ENCODE data around the gene RSL24D1.

The RSL24D1 gene

GRCh38 chr15:55196458-55197361 is at the start of gene RSL24D1:
TSS of gene RSL24D1 (minus strand) at chr15:55196941. CDS start at chr15:55196890, 51 bp downstream.
- in situ Hi-C loops (cut with HindIII; ENCODE audit: low sequenced_read_pairs): no loop called here

DNA sequence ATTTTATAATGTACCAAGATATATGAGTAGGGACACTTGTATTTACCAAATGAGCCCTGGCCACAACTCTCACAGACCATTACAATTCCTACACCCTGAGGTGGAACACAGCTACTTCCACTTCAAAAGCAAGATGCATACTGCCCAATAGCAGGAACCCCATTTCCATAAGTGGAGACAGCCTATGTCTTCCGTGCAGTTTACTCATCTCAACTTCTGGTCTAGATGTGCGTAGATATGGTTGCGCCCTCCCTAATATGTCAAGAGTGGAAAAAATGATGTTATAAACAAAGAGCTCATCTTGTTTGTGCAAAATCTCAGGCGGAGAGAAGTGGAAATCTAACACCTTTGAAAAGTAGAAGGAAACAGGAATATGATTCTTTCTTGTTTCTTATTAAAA is 48.3 kb upstream of the RSL24D1 start:
- in situ Hi-C loops (cut with HindIII; ENCODE audit: low sequenced_read_pairs): no loop called here

DNA sequence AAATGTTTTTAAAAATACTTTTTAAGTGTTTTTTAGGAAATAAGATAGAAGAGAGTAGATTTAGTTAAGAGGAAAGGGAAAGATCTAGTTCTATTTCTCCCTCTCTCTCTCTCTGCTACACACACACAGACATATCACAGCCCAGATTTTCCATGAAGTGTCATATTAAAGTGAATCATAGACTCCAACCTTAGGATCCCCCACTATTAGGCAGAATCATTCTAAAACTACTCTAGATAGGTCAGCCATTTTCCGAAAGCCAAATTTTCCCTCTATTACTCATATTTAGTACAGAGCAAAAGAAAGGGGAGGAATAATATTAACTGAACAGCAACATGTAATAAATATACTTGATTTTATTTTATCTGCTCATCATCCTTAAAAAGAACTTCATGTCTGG is 45.1 kb upstream of the RSL24D1 start:
- in situ Hi-C loops (cut with HindIII; ENCODE audit: low sequenced_read_pairs): no loop called here

- in situ Hi-C loops (cut with HindIII; ENCODE audit: low sequenced_read_pairs): no loop called here
Measured at GRCh38 chr15:55241186-55241585, 44.4 kb upstream of the RSL24D1 start.

GRCh38 chr15:55240125-55240760 is 43.5 kb upstream of the RSL24D1 start:
- in situ Hi-C loops (cut with HindIII; ENCODE audit: low sequenced_read_pairs): no loop called here

DNA sequence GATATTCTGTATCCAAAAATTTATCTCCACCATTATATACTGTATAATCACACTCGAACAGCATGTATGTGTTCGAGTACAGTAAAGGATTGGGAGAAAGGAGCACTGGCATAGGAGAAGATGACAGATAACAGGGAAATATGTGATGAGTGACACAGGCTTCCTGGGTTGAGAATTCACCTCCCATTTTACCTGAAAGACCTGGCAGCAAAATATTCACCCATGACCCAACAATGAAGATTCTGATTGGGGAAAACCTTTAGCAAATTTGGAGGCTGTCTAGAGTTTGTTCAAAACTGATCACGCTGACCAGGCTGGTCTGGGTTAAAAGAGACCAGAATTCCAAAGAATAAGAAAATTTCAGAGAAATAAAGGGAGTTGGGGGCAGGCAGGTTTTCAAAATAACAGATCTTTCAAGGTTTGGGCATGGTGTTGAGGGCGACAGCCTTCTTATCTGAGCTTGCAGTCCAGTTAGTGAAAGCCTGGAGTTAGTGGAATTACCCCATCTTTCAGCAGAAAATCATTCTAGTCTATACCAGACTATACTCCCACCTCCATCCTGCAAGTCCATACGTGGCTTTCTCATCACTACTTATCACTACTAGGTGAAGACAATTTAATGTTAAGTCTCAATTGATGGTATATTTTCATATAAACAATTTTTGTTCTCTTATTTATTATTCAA is 42.8 kb upstream of the RSL24D1 start:
- in situ Hi-C loops (cut with HindIII; ENCODE audit: low sequenced_read_pairs): no loop called here

DNA sequence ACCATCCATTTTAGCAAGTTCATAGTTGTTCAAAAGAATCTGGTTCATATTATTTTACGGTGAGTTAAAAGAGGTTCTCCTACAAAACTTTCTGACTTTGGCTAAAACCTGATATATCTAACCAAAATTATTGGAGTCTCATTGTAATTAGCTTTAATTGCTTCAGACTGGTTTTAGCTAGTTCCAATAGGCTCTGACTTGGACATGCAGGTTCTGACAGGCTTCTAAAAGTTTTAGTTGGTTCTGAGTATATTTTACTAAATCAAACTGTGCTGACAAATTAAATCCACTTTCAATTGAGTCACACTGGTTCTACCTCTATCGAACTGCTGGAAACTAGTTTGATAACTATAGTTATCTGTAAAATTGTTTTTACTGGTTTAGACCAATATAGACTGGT is 42.1 kb upstream of the RSL24D1 start:
- in situ Hi-C loops (cut with HindIII; ENCODE audit: low sequenced_read_pairs): no loop called here

GRCh38 chr15:55237219-55238130 is 40.7 kb upstream of the RSL24D1 start:
- in situ Hi-C loops (cut with HindIII; ENCODE audit: low sequenced_read_pairs): no loop called here

GRCh38 chr15:55235546-55236036 is 38.9 kb upstream of the RSL24D1 start:
- in situ Hi-C loops (cut with HindIII; ENCODE audit: low sequenced_read_pairs): no loop called here

DNA sequence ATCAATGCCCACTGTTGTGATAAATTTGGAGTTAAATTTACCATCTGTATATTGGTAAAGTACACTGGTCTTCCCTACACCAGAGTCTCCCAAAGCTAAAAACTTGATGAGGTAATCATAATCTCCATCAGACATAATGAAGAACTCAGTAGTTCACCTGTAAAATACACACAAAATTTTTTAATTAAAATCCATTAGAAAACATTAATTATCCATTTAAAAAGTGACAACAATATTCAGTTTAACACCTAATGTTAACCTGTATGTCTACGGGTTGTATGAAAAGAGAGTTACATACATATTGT is 38.0 kb upstream of the RSL24D1 start:
- in situ Hi-C loops (cut with HindIII; ENCODE audit: low sequenced_read_pairs): no loop called here

- in situ Hi-C loops (cut with HindIII; ENCODE audit: low sequenced_read_pairs): no loop called here
Measured at GRCh38 chr15:55234104-55234799, 37.5 kb upstream of the RSL24D1 start.

DNA sequence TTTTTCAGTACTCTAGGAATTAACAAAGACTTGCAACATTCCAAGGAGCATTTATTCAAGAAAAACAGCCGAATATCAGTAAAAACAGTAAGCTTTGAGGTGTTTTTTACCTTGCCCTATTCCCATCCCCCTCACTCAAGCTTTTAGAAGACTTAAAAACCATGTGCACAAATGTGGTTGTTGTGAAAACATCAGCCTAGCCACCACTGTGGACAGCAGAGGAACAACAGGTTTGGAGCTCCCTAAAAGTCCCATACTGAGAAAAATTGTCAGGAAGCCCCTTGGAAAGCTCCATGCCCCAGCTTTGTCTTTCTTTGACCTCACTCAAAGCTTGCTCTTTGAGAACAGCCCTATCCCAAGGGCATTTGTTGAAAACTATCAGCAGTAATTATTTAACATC is 34.7 kb upstream of the RSL24D1 start:
- in situ Hi-C loops (cut with HindIII; ENCODE audit: low sequenced_read_pairs): no loop called here

DNA sequence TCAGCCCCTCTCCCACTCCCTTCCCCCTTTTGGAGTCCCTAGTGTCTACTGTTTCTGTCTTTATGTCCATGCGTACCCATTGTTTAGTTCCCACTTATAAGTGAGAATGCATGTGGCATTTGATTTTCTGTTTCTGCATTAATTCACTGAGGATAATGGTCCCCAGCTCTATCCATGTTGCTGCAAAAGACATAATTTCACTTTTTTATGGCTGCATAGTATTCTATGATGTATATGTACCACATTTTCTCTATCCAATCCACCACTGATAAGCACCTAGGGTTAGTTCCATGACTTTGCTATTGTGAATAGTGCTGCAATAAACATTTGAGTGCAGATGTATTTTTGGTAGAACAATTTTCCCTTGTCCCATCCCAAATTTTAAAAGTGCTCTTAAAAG is 34.2 kb upstream of the RSL24D1 start:
- in situ Hi-C loops (cut with HindIII; ENCODE audit: low sequenced_read_pairs): no loop called here

GRCh38 chr15:55230051-55230670 is 33.4 kb upstream of the RSL24D1 start:
- in situ Hi-C loops (cut with HindIII; ENCODE audit: low sequenced_read_pairs): no loop called here

DNA sequence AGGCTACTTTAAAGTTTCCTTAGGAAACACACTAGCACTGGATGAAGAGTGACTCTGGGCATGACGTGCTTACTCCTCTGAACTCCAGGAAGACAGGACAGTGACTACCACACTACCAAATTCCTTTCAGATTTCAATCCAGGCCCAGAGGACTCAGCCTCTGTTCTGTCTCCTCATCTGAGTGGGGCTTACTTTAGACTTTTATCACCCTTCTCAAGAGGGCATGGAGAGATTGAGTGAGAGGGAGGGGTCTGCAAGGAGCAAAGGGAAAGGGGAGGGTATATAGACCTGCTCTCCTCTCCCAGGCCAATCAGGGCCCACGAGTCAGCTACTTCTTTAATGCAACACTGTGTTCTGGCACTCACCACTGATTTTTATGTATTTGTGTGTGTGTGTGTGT is 29.4 kb upstream of the RSL24D1 start:
- in situ Hi-C loops (cut with HindIII; ENCODE audit: low sequenced_read_pairs): loop anchor here (5.0 kb wide), 1 partner anchor 51 kb away; no protein-coding TSS in a partner anchor

DNA sequence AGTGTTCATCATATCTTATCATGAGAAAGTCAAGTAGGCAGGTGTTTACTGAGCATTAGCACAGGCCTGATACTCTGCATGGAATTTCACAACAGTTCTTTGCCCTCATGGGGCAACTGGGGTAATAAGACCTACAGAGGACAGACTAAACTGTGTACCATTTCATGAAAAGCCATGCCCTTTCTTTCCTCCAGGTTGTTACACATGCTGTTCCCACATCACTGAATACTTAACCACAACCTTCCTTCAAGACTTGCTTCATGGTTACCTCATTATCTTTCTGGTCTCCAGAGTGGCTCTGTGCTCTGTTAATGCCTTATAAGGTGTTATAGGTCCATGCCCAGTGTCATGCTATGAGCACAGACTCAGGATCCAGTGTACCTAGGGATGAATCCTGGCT is 28.2 kb upstream of the RSL24D1 start:
- in situ Hi-C loops (cut with HindIII; ENCODE audit: low sequenced_read_pairs): loop anchor here (5.0 kb wide), 1 partner anchor 52 kb away; no protein-coding TSS in a partner anchor

DNA sequence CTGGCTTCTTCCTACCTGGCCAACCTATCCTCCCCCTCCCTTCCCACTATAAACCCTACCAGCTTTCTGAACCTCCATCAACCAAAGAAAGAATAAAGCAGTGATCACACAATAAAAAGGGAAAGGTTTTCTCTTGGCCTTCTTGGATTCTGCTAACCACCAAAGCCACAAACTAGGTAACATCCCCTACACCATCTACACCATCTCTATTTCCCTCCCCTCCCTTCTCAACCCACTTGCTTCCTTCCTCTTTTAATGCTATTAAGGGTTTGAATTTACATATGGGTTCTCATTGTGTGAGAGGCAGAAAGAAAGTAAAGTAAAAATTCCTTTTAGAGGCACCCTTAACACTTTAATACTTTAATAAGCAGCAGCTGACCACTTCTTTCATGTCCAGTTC is 25.8 kb upstream of the RSL24D1 start:
- in situ Hi-C loops (cut with HindIII; ENCODE audit: low sequenced_read_pairs): no loop called here

- in situ Hi-C loops (cut with HindIII; ENCODE audit: low sequenced_read_pairs): no loop called here
Measured at GRCh38 chr15:55221090-55222011, 24.6 kb upstream of the RSL24D1 start.
